ENCODE measurements around the gene ST6GALNAC5.

Gene ST6GALNAC5

GRCh38 chr1:77039739-77040138 lies 172.5 kb downstream of the ST6GALNAC5 start:
- H3K4me2 ChIP-seq (ENCODE audit: low read depth, low read length), result no peak overlapping the region
- H4K20me1 ChIP-seq (ENCODE audit: insufficient read depth, low read length), result no peaks in the 10 kb centered on the region
- H3K27me3 ChIP-seq (replicated peaks; ENCODE audit: insufficient read depth, low read length), result no peaks in the 10 kb centered on the region
- no peak overlapping the region for H2AFZ ChIP-seq (ENCODE audit: low read length)
- H3K9me2 ChIP-seq (replicated peaks; ENCODE audit: insufficient read depth, low read length), result no peaks in the 10 kb centered on the region
- H3K9ac ChIP-seq (ENCODE audit: low read length), result no peak overlapping the region
- H3K4me1 ChIP-seq (ENCODE audit: low read length), result no peaks in the 10 kb centered on the region
- no peaks in the 10 kb centered on the region for H3K9me3 ChIP-seq (replicated peaks; ENCODE audit: insufficient read depth, low read length)
- TF ChIP-seq EZH2phosphoT487 (IDR thresholded peaks at IDR 0.05; ENCODE audit: low read length), result no peak
- TF ChIP-seq CTCF (IDR thresholded peaks at IDR 0.05; ENCODE audit: low read length), result no peak
- TF ChIP-seq EZH2 (optimal IDR thresholded peaks at IDR 0.05; ENCODE audit: low read depth, low read length), result no peak
- H3K27ac ChIP-seq (ENCODE audit: low read length), result no peak overlapping the region
- no peaks in the 10 kb centered on the region for H3K36me3 ChIP-seq (replicated peaks; ENCODE audit: insufficient read depth, low read length)
- DNase-seq, result no peak
- H3K79me2 ChIP-seq (ENCODE audit: low read length), result no peaks in the 10 kb centered on the region
- no peak overlapping the region for H3K4me3 ChIP-seq (ENCODE audit: low read length)
- no peaks in the 10 kb centered on the region for H3F3A ChIP-seq (ENCODE audit: insufficient read depth, low read length)

- no peak for TF ChIP-seq EZH2phosphoT487 (IDR thresholded peaks at IDR 0.05; ENCODE audit: low read length)
- no peak for TF ChIP-seq CTCF (IDR thresholded peaks at IDR 0.05; ENCODE audit: low read length)
- no peak for TF ChIP-seq EZH2 (optimal IDR thresholded peaks at IDR 0.05; ENCODE audit: low read depth, low read length)
Measured at GRCh38 chr1:77040826-77041225, 173.5 kb downstream of the ST6GALNAC5 start.

GRCh38 chr1:77044133-77044849 lies 177.0 kb downstream of the ST6GALNAC5 start:
- Histone ChIP-seq H4K20me1 (ENCODE audit: insufficient read depth, low read length) (no peaks in the 10 kb centered on the region), H3K9me3 (replicated peaks; ENCODE audit: insufficient read depth, low read length) (no peaks in the 10 kb centered on the region), H3F3A (ENCODE audit: insufficient read depth, low read length) (no peaks in the 10 kb centered on the region), H3K79me2 (ENCODE audit: low read length) (no peaks in the 10 kb centered on the region), H2AFZ (ENCODE audit: low read length) (no peak overlapping the region), H3K9me2 (replicated peaks; ENCODE audit: insufficient read depth, low read length) (no peaks in the 10 kb centered on the region), H3K36me3 (replicated peaks; ENCODE audit: insufficient read depth, low read length) (no peaks in the 10 kb centered on the region), H3K4me1 (ENCODE audit: low read length) (no peaks in the 10 kb centered on the region), H3K27me3 (replicated peaks; ENCODE audit: insufficient read depth, low read length) (no peaks in the 10 kb centered on the region), H3K4me2 (ENCODE audit: low read depth, low read length) (no peak overlapping the region), H3K27ac (ENCODE audit: low read length) (no peak overlapping the region), H3K9ac (ENCODE audit: low read length) (no peak overlapping the region), H3K4me3 (ENCODE audit: low read length) (no peak overlapping the region)
- no peak for TF ChIP-seq CTCF (IDR thresholded peaks at IDR 0.05; ENCODE audit: low read length)
- TF ChIP-seq EZH2 (optimal IDR thresholded peaks at IDR 0.05; ENCODE audit: low read depth, low read length), result no peak
- no peak for TF ChIP-seq EZH2phosphoT487 (IDR thresholded peaks at IDR 0.05; ENCODE audit: low read length)
- DNase-seq, result no peak

More at GRCh38 chr1:77040826-77041225, 173.5 kb downstream of the ST6GALNAC5 start:
- H3K27me3 ChIP-seq (replicated peaks; ENCODE audit: insufficient read depth, low read length), result no peaks in the 10 kb centered on the region
- H3K9me2 ChIP-seq (replicated peaks; ENCODE audit: insufficient read depth, low read length), result no peaks in the 10 kb centered on the region
- H3K9ac ChIP-seq (ENCODE audit: low read length), result no peak overlapping the region
- H2AFZ ChIP-seq (ENCODE audit: low read length), result no peak overlapping the region
- H3K4me1 ChIP-seq (ENCODE audit: low read length), result no peaks in the 10 kb centered on the region
- no peaks in the 10 kb centered on the region for H4K20me1 ChIP-seq (ENCODE audit: insufficient read depth, low read length)
- no peak overlapping the region for H3K4me2 ChIP-seq (ENCODE audit: low read depth, low read length)
- H3K9me3 ChIP-seq (replicated peaks; ENCODE audit: insufficient read depth, low read length), result no peaks in the 10 kb centered on the region
- H3K27ac ChIP-seq (ENCODE audit: low read length), result no peak overlapping the region
- H3K79me2 ChIP-seq (ENCODE audit: low read length), result no peaks in the 10 kb centered on the region
- no peak for DNase-seq
- H3K4me3 ChIP-seq (ENCODE audit: low read length), result no peak overlapping the region
- H3F3A ChIP-seq (ENCODE audit: insufficient read depth, low read length), result no peaks in the 10 kb centered on the region
- H3K36me3 ChIP-seq (replicated peaks; ENCODE audit: insufficient read depth, low read length), result no peaks in the 10 kb centered on the region

All from MM.1S (cell line).